Left lung (tissue), 10 donors: Measurements from ENCODE around the gene SYNGR4. TPM values are rescaled to one million over a fixed set of nuclear protein-coding genes. Genes with fewer than 3 reads are reported as not detected.

Source experiments
- ATAC-seq: fragments of 200-7000 bp; cut with Tn5 transposase; one replicate; pipeline ENCODE4 v1.9.1; 2020; ENCODE audit warnings: moderate library complexity
- DNase-seq, 4 donors: peaks; one replicate each; pipeline ENCODE4 v3.0.0-alpha.2; 2013 to 2020
- H3K27ac ChIP-seq, 2 donors: fragments of 200-600 bp; sonication (generic) in 1 of 2; one replicate each; pipeline versions ENCODE4 v1.5.0 to v1.8.0; 2020 to 2021
- H3K27me3 ChIP-seq, 2 donors: fragments of 200-600 bp; sonication (generic) in 1 of 2; one replicate each; pipeline versions ENCODE4 v1.5.0 to v1.8.0; 2020 to 2021
- H3K36me3 ChIP-seq, 2 donors: fragments of 200-600 bp; sonication (generic) in 1 of 2; one replicate each; pipeline versions ENCODE4 v1.5.0 to v1.8.0; 2020 to 2021
- H3K4me1 ChIP-seq, 2 donors: fragments of 200-600 bp; one replicate each; pipeline ENCODE4 v1.8.0; 2021
- H3K4me3 ChIP-seq, 2 donors: fragments of 200-600 bp; sonication (generic) in 1 of 2; one replicate each; pipeline versions ENCODE4 v1.5.0 to v1.8.0; 2020 to 2021; ENCODE audit warnings: mild to moderate bottlenecking in 1 of 2
- H3K9me3 ChIP-seq, 2 donors: fragments of 200-600 bp; sonication (generic) in 1 of 2; one replicate each; pipeline versions ENCODE4 v1.5.0 to v1.8.0; 2020 to 2021
- intact Hi-C, 2 donors: fragments of 100-400 bp; cut with DNase I; formaldehyde crosslinking; loops; one replicate each; pipeline versions ENCODE4 v1.11.2 to v1.14.2; 2022
- polyA plus RNA-seq, 6 donors: library from polyadenylated mRNA; unstranded; fragments of 120-200 nt; gene quantifications; one replicate each; pipeline ENCODE4 v1.2.1, GENCODE V29; 2013; ENCODE audit not compliant: insufficient read length in 6 of 6
- total RNA-seq, 2 donors: library from RNA; stranded (reverse); fragmentation: NEBNext Ultra II Directional; extraction: Animal tissue kit (Norgen Biotek cat#: 25700); gene quantifications; one replicate each; pipeline ENCODE4 v1.2.1, GENCODE V29; 2021
- TF ChIP-seq, protein P1 (sequence below), 2 donors: fragments of 200-600 bp; sonication (generic) in 1 of 2; IDR thresholded peaks; one replicate each; pipeline versions ENCODE4 v1.5.0 to v1.8.0; 2021; ENCODE audit warnings: antibody characterized with exemption in 2 of 2
- donor health status: DM: no; HTN: yes; CAD: no.
- donor health status: DM: no; HTN: no; CAD: no.

SYNGR4 gene
- total and polyA plus RNA-seq, 8 donors, result 0.14 to 0.65 TPM; not detected in 6

DNA sequence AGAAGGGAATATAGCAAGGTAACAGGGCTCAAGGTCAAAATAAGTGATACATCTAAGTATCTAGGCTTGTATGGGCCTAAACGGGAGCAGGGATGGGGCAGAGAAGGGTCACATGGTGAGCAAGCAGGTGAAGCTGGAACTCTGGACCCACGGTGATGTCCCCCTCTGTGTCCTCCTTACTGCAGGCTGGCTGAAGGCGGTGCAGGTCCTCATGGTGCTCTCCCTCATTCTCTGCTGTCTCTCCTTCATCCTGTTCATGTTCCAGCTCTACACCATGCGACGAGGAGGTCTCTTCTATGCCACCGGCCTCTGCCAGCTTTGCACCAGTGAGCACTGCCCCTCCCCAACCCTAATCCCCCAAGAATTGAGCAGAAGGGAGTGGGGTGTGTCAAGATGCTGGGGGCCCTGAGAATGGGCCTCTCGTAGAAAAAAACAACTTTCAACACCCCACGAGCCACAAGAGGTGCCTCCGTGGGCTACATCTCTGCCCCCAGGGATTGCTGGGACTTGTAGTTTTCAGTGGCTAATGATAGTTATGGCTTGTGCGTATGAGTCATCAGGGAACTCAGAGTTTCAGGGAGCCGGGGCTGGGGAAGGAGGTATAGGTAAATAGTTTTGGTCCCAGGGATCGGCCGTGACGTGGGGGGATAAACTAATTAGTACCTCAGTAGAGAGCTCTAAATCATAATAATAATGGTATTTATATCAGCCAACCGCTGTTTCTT is 34.8 kb upstream of the SYNGR4 start:
- no peaks in the 10 kb centered on the region for H3K27me3 ChIP-seq
- TF ChIP-seq, protein P1, sequence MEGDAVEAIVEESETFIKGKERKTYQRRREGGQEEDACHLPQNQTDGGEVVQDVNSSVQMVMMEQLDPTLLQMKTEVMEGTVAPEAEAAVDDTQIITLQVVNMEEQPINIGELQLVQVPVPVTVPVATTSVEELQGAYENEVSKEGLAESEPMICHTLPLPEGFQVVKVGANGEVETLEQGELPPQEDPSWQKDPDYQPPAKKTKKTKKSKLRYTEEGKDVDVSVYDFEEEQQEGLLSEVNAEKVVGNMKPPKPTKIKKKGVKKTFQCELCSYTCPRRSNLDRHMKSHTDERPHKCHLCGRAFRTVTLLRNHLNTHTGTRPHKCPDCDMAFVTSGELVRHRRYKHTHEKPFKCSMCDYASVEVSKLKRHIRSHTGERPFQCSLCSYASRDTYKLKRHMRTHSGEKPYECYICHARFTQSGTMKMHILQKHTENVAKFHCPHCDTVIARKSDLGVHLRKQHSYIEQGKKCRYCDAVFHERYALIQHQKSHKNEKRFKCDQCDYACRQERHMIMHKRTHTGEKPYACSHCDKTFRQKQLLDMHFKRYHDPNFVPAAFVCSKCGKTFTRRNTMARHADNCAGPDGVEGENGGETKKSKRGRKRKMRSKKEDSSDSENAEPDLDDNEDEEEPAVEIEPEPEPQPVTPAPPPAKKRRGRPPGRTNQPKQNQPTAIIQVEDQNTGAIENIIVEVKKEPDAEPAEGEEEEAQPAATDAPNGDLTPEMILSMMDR (IDR thresholded peaks at IDR 0.05), result no peak
- H3K36me3 ChIP-seq, result peaks cover 0 to 43% of the 10 kb centered on the region in 2 donors
- peak overlapping the region in 1 of 2 donors; percentile 68 for H3K4me3 ChIP-seq
- peak in 1 of 4 donors; percentile 36 for DNase-seq
- peaks cover 15 to 99% of the 10 kb centered on the region in 2 donors for H3K4me1 ChIP-seq
- peak overlapping the region in 1 of 2 donors; percentile 88 for H3K27ac ChIP-seq
- intact Hi-C loops, result no loop called here
- H3K9me3 ChIP-seq, result no peaks in the 10 kb centered on the region
- ATAC-seq, result no peak

DNA sequence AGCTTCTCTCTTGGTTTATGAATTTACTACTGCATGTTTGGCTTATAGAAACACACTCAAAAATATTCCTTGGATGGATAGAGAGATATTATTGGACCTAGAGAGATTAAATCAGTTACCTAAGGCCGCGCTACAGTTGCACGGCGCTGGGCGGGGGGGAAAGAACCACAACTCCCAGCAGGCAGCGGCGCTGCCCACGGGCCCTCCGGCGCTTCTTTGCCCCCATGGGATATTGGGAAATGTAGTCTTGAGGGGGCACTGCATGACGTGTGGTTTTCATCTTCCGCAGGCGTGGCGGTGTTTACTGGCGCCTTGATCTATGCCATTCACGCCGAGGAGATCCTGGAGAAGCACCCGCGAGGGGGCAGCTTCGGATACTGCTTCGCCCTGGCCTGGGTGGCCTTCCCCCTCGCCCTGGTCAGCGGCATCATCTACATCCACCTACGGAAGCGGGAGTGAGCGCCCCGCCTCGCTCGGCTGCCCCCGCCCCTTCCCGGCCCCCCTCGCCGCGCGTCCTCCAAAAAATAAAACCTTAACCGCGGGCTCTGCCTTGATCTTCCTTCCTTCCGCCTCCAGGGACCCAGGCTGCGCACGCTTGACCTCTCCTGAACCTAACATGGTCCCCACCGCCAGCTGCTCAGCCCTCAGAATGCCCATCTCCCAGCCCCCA is 34.0 kb upstream of the SYNGR4 start:
- H3K36me3 ChIP-seq, result peaks cover 0 to 43% of the 10 kb centered on the region in 2 donors
- ATAC-seq, result peak; percentile 56
- H3K27ac ChIP-seq, result peak overlapping the region; percentile 84 to 88
- DNase-seq, result peak; percentile 39 to 90 (median 79)
- peak overlapping the region; percentile 42 to 68 for H3K4me3 ChIP-seq
- H3K27me3 ChIP-seq, result no peaks in the 10 kb centered on the region
- TF ChIP-seq, protein P1 (IDR thresholded peaks at IDR 0.05), result no peak
- intact Hi-C loops, result no loop called here
- H3K9me3 ChIP-seq, result no peaks in the 10 kb centered on the region
- peaks cover 15 to 95% of the 10 kb centered on the region in 2 donors for H3K4me1 ChIP-seq

DNA sequence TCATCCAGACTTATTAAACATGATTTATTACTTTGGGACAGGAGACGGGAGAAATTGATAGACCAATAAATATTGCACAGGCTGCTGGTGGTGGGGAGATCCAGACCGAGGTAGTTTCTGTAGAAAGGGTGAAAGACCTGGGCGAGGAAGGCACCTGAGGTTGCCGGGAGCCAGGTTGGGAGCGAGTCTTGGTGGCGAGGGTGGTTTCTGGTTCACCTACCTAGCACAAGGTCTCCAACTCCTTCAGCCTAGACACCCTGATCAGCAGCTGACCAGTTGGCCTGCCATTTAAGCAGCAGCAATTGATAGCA is 31.9 kb upstream of the SYNGR4 start:
- Histone ChIP-seq H3K9me3 (no peaks in the 10 kb centered on the region), H3K27ac (peak overlapping the region; percentile 88 to 92), H3K4me3 (peak overlapping the region in 1 of 2 donors; percentile 45), H3K36me3 (peaks cover 0 to 41% of the 10 kb centered on the region in 2 donors), H3K27me3 (no peaks in the 10 kb centered on the region), H3K4me1 (peaks cover 12 to 75% of the 10 kb centered on the region in 2 donors)
- DNase-seq (no peak), ATAC-seq (no peak)
- TF ChIP-seq, protein P1 (IDR thresholded peaks at IDR 0.05), result no peak
- intact Hi-C loops, result no loop called here

DNA sequence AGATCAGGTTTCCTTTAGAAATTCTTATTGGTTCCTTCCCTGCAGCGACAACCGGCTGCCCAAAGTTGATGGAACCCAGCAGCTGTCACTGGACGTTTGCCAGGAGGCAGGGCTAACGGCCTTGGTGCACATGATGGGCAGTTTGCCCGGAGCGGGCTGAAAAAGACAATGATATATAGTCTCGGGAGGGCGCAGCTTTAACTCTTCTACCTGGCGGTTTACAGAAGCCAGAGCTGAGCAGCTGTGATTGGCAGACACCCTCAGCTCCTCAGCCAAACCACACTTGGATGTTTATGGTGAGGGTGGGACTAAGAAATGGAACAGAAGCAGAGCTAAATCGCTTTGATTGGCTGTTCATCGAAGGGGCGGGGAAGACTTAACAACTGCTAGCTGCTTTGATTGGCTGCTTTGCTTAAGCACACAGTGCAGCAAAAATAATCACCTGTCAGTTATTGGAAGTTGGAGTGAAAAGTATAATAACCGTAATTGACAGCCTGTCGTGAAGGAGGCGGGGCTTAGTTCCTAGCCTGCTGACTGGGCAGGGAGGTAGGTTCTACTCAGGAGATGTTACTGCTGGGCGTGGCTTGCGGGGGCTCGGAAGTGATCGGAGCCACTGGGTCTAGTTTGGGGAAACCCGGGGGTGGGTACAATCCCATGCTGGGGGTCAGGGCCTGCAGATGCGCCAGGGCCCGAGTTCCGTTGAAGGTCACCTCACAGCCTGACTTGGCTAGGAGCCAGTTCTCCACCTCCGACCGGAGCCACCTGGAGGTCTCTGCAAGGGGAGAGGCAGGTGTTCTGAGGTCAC is 31.3 kb upstream of the SYNGR4 start:
- peaks cover 12 to 69% of the 10 kb centered on the region in 2 donors for H3K4me1 ChIP-seq
- intact Hi-C loops, result no loop called here
- H3K4me3 ChIP-seq, result peak overlapping the region; percentile 18 to 45
- peak overlapping the region; percentile 88 to 92 for H3K27ac ChIP-seq
- H3K9me3 ChIP-seq, result no peaks in the 10 kb centered on the region
- peak; percentile 93 to 96 (median 93) for DNase-seq
- TF ChIP-seq, protein P1 (IDR thresholded peaks at IDR 0.05), result no peak
- peak; percentile 81 for ATAC-seq
- no peaks in the 10 kb centered on the region for H3K27me3 ChIP-seq
- H3K36me3 ChIP-seq, result peaks cover 0 to 36% of the 10 kb centered on the region in 2 donors
